GM12878 (cell line): Measurements from ENCODE around the gene ARFRP1. TPM values are rescaled to one million over a fixed set of nuclear protein-coding genes. Genes with fewer than 3 reads are reported as not detected.

Experiments used
- ATF7 ChIP-seq: fragments of 450-650 bp; IDR thresholded peaks from 2 replicates; pipeline ENCODE4 v1.6.1; 2016; ENCODE audit warnings: low read depth, mild to moderate bottlenecking
- CEBPB ChIP-seq, 2 experiments: fragments of 150-350 bp in 1 of 2; IDR thresholded peaks; 2 replicates each; pipeline ENCODE4 v1.6.1; 2012 to 2014; ENCODE audit warnings: low read depth in 2 of 2, low read length in 2 of 2, borderline replicate concordance in 1 of 2, inconsistent platforms in 1 of 2
- CREB1 ChIP-seq: IDR thresholded peaks from 2 replicates; pipeline ENCODE4 v1.6.1; 2012; ENCODE audit warnings: low read depth, mild to moderate bottlenecking, inconsistent platforms
- FOS ChIP-seq: IDR thresholded peaks from 3 replicates; pipeline ENCODE4 v1.6.1; 2011; ENCODE audit warnings: borderline replicate concordance; ENCODE audit not compliant: insufficient read length; ENCODE audit errors: extremely low read depth
- HDGF ChIP-seq: fragments of 450-650 bp; IDR thresholded peaks from 2 replicates; pipeline ENCODE4 v1.6.1; 2016; ENCODE audit warnings: antibody characterized with exemption
- NR2F1 ChIP-seq: fragments of 450-650 bp; conservative IDR thresholded peaks from 2 replicates; pipeline ENCODE4 v1.6.1; 2017; ENCODE audit warnings: mild to moderate bottlenecking
- PAX5 ChIP-seq: IDR thresholded peaks from 2 replicates; pipeline ENCODE4 v1.6.1; 2011; ENCODE audit warnings: low read depth, low read length, borderline replicate concordance
- SMARCA5 ChIP-seq: fragments of 450-650 bp; IDR thresholded peaks from 2 replicates; pipeline ENCODE4 v1.6.1; 2017; ENCODE audit warnings: mild to moderate bottlenecking
- TARDBP ChIP-seq: IDR thresholded peaks from 2 replicates; pipeline ENCODE4 v1.6.1; 2016; ENCODE audit warnings: borderline replicate concordance
- ZBED1 ChIP-seq: IDR thresholded peaks from 2 replicates; pipeline ENCODE4 v1.6.1; 2016; ENCODE audit warnings: borderline replicate concordance
- ZNF217 ChIP-seq: fragments of 450-650 bp; IDR thresholded peaks from 2 replicates; pipeline ENCODE4 v1.6.1; 2017; ENCODE audit warnings: antibody characterized with exemption, mild to moderate bottlenecking
- ZNF24 ChIP-seq: fragments of 450-650 bp; IDR thresholded peaks from 2 replicates; pipeline ENCODE4 v1.6.1; 2017; ENCODE audit warnings: antibody characterized with exemption, mild to moderate bottlenecking
- polyA plus RNA-seq, 11 experiments: library from polyadenylated mRNA; depleted of rRNA in 4 of 11; unstranded in 6 of 11; stranded (reverse) in 5 of 11; fragments of >200 nt; fragmentation: Nextera tagmentation in 4 of 11; fragmentation: Illumina TruSeq in 1 of 11; extraction: Ambion mirVana in 4 of 11; extraction: Trizol in 1 of 11; gene quantifications; 1 replicate in 1 of 11; 2 replicates in 10 of 11; pipeline versions ENCODE4 v1.2.1 to v1.2.3, GENCODE V29; 2011 to 2016; ENCODE audit warnings: inconsistent platforms in 2 of 11, missing spikeins in 2 of 11, low read depth in 1 of 11
- total RNA-seq, 4 experiments: library from RNA; depleted of rRNA in 3 of 4; stranded (reverse); fragments of >200 nt in 3 of 4; fragmentation: Illumina TruSeq in 1 of 4; extraction: Trizol in 1 of 4; gene quantifications; 2 replicates each; pipeline versions ENCODE4 v1.2.1 to v1.2.3, GENCODE V29; 2013 to 2021
- TF ChIP-seq, protein P1 (sequence below): fragments of 450-650 bp; IDR thresholded peaks from 2 replicates; pipeline ENCODE4 v1.6.1; 2017; ENCODE audit warnings: mild to moderate bottlenecking, low read depth, inconsistent platforms; ENCODE audit not compliant: poor library complexity, severe bottlenecking
- TF ChIP-seq, protein P2 (sequence below): fragments of 450-650 bp; IDR thresholded peaks from 2 replicates; pipeline ENCODE4 v1.6.1; 2017; ENCODE audit warnings: borderline replicate concordance
- TF ChIP-seq, protein P3 (sequence below), 3 experiments: IDR thresholded peaks in 2 of 3; conservative IDR thresholded peaks in 1 of 3; 2 replicates each; pipeline ENCODE4 v1.5.1; 2011; ENCODE audit warnings: low read depth in 3 of 3, low read length in 3 of 3, mild to moderate bottlenecking in 3 of 3, control low read depth in 2 of 3, moderate library complexity in 2 of 3, inconsistent platforms in 1 of 3, mixed read lengths in 1 of 3; ENCODE audit not compliant: control insufficient read depth in 2 of 3, insufficient read depth in 1 of 3; ENCODE audit errors: extremely low read depth in 1 of 3
- TF ChIP-seq, protein P4 (sequence below): IDR thresholded peaks from 2 replicates; pipeline ENCODE4 v1.6.1; 2012; ENCODE audit warnings: low read depth, low read length, improper control_type of control experiment
- TF ChIP-seq, protein P5 (sequence below): IDR thresholded peaks from 2 replicates; pipeline ENCODE4 v1.6.1; 2011; ENCODE audit warnings: borderline replicate concordance, low read depth, mild to moderate bottlenecking, moderate library complexity, low read length; ENCODE audit not compliant: insufficient read depth, poor library complexity, severe bottlenecking
- TF ChIP-seq, protein P6 (sequence below): fragments of 450-650 bp; IDR thresholded peaks from 2 replicates; pipeline ENCODE4 v1.6.1; 2017; ENCODE audit warnings: mild to moderate bottlenecking, moderate library complexity

ARFRP1 gene
- total and polyA plus RNA-seq, 10 of the 15 experiments (the other 5 are each of a cell fraction or from before 2014, with no cell fraction given): 0.37 to 71.7 (median 34.6) TPM

DNA sequence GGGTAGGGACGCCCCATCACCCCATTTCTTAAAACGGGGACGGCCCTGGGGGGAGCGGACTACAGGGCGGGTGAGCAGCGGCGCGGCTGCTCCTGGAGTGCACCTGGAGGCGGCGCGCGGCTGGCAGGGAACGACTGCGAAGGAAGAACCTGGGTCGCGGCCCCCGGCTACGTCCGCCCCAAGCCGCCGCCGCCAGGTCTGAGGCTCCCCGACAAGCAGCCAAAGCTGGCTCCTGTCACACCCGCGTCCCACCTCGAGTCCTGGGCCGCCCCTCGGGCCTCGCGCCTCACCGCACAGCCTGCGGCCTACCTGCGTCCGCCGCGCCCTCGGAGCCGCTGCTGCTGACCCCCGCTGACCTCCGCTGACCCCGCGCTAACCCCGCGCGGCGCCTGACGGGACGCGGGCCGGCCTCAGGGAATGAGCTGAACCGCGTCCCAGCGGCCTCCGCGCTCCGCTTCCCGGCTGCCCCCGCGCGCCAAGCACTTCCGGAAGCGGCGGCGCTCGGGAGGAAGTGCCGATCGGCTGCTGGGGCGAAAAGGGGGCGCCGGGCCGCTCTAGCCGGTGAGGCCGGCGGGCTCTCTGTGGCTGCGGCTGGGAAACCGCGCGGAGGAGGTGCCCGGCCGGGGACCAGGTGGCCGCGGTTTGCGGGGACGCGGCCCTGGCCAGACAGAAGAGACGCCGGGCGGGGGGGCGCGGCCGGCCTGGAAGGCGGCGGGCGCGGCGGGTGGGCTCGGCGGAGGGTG, at the start of gene ARFRP1, which contains the start of gene ZGPAT (continued):
- TF ChIP-seq, protein P1, sequence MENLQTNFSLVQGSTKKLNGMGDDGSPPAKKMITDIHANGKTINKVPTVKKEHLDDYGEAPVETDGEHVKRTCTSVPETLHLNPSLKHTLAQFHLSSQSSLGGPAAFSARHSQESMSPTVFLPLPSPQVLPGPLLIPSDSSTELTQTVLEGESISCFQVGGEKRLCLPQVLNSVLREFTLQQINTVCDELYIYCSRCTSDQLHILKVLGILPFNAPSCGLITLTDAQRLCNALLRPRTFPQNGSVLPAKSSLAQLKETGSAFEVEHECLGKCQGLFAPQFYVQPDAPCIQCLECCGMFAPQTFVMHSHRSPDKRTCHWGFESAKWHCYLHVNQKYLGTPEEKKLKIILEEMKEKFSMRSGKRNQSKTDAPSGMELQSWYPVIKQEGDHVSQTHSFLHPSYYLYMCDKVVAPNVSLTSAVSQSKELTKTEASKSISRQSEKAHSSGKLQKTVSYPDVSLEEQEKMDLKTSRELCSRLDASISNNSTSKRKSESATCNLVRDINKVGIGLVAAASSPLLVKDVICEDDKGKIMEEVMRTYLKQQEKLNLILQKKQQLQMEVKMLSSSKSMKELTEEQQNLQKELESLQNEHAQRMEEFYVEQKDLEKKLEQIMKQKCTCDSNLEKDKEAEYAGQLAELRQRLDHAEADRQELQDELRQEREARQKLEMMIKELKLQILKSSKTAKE: no peak
- TF ChIP-seq, protein P2, sequence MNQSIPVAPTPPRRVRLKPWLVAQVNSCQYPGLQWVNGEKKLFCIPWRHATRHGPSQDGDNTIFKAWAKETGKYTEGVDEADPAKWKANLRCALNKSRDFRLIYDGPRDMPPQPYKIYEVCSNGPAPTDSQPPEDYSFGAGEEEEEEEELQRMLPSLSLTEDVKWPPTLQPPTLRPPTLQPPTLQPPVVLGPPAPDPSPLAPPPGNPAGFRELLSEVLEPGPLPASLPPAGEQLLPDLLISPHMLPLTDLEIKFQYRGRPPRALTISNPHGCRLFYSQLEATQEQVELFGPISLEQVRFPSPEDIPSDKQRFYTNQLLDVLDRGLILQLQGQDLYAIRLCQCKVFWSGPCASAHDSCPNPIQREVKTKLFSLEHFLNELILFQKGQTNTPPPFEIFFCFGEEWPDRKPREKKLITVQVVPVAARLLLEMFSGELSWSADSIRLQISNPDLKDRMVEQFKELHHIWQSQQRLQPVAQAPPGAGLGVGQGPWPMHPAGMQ: no peak
- TF ChIP-seq TARDBP (no peak), HDGF (no peak), FOS (no peak), CREB1 (no peak; the same call in 1 of the 2 replicates), CEBPB (IDR thresholded peaks at IDR 0.05; ENCODE audit: borderline replicate concordance in 1 of 2, low read depth in 2 of 2, low read length in 2 of 2) (no peak), PAX5 (0 out of 2 replicates have a peak, but pooled peaks have one; percentile 12), ZBED1 (no peak), SMARCA5 (peak; percentile 24; the same call in 1 of the 2 replicates), ZNF217 (no peak), ATF7 (no peak), ZNF24 (no peak), NR2F1 (peak; percentile 100)
- TF ChIP-seq, protein P3, sequence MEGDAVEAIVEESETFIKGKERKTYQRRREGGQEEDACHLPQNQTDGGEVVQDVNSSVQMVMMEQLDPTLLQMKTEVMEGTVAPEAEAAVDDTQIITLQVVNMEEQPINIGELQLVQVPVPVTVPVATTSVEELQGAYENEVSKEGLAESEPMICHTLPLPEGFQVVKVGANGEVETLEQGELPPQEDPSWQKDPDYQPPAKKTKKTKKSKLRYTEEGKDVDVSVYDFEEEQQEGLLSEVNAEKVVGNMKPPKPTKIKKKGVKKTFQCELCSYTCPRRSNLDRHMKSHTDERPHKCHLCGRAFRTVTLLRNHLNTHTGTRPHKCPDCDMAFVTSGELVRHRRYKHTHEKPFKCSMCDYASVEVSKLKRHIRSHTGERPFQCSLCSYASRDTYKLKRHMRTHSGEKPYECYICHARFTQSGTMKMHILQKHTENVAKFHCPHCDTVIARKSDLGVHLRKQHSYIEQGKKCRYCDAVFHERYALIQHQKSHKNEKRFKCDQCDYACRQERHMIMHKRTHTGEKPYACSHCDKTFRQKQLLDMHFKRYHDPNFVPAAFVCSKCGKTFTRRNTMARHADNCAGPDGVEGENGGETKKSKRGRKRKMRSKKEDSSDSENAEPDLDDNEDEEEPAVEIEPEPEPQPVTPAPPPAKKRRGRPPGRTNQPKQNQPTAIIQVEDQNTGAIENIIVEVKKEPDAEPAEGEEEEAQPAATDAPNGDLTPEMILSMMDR (IDR thresholded peaks at IDR 0.05 in 2 of 3, conservative IDR thresholded peaks at IDR 0.05 in 1 of 3; ENCODE audit: control insufficient read depth in 2 of 3, extremely low read depth in 1 of 3, insufficient read depth in 1 of 3, low read depth in 3 of 3, low read length in 3 of 3): peak in 1 of 3 experiments; percentile 2; a peak in 1 of 6 replicates
- TF ChIP-seq, protein P4, sequence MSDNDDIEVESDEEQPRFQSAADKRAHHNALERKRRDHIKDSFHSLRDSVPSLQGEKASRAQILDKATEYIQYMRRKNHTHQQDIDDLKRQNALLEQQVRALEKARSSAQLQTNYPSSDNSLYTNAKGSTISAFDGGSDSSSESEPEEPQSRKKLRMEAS: peak; percentile 74; the same call in 1 of the 2 replicates
- TF ChIP-seq, protein P5, sequence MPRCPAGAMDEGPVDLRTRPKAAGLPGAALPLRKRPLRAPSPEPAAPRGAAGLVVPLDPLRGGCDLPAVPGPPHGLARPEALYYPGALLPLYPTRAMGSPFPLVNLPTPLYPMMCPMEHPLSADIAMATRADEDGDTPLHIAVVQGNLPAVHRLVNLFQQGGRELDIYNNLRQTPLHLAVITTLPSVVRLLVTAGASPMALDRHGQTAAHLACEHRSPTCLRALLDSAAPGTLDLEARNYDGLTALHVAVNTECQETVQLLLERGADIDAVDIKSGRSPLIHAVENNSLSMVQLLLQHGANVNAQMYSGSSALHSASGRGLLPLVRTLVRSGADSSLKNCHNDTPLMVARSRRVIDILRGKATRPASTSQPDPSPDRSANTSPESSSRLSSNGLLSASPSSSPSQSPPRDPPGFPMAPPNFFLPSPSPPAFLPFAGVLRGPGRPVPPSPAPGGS: no peak
- TF ChIP-seq, protein P6, sequence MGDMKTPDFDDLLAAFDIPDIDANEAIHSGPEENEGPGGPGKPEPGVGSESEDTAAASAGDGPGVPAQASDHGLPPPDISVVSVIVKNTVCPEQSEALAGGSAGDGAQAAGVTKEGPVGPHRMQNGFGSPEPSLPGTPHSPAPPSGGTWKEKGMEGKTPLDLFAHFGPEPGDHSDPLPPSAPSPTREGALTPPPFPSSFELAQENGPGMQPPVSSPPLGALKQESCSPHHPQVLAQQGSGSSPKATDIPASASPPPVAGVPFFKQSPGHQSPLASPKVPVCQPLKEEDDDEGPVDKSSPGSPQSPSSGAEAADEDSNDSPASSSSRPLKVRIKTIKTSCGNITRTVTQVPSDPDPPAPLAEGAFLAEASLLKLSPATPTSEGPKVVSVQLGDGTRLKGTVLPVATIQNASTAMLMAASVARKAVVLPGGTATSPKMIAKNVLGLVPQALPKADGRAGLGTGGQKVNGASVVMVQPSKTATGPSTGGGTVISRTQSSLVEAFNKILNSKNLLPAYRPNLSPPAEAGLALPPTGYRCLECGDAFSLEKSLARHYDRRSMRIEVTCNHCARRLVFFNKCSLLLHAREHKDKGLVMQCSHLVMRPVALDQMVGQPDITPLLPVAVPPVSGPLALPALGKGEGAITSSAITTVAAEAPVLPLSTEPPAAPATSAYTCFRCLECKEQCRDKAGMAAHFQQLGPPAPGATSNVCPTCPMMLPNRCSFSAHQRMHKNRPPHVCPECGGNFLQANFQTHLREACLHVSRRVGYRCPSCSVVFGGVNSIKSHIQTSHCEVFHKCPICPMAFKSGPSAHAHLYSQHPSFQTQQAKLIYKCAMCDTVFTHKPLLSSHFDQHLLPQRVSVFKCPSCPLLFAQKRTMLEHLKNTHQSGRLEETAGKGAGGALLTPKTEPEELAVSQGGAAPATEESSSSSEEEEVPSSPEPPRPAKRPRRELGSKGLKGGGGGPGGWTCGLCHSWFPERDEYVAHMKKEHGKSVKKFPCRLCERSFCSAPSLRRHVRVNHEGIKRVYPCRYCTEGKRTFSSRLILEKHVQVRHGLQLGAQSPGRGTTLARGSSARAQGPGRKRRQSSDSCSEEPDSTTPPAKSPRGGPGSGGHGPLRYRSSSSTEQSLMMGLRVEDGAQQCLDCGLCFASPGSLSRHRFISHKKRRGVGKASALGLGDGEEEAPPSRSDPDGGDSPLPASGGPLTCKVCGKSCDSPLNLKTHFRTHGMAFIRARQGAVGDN: peak; percentile 99
